SU-DHL-6 (cell line): ENCODE results near the gene SORL1-AS1.

Experiments
- CTCF ChIP-seq: fragments of 200-600 bp; sonication (generic); IDR thresholded peaks from one replicate; pipeline ENCODE4 v1.5.1; 2017; ENCODE audit warnings: antibody characterized with exemption, mild to moderate bottlenecking, low read length, moderate library complexity; ENCODE audit not compliant: insufficient read depth, poor library complexity, severe bottlenecking
- EZH2phosphoT487 ChIP-seq: fragments of 200-600 bp; sonication (generic), shearing (Covaris generic); conservative IDR thresholded peaks from 2 replicates; pipeline ENCODE4 v1.6.1; 2018; ENCODE audit warnings: mild to moderate bottlenecking, antibody characterized with exemption, low read length, moderate library complexity, mixed read lengths

GRCh38 chr11:121472312-121472711 is 19.5 kb upstream of the SORL1-AS1 start:
- TF ChIP-seq EZH2phosphoT487, result no peak
- TF ChIP-seq CTCF, result no peak
